Omental fat pad (tissue), 4 donors: ENCODE data around the gene SPRY4. TPM values are rescaled to one million over a fixed set of nuclear protein-coding genes. Genes with fewer than 3 reads are reported as not detected.

Experiments
- ATAC-seq: fragments of 150-250 bp; one replicate; pipeline ENCODE4 v1.9.1; 2016; ENCODE audit warnings: mild to moderate bottlenecking, moderate library complexity; ENCODE audit not compliant: low FRiP score
- DNase-seq: peaks from one replicate; pipeline ENCODE4 v3.0.0-alpha.2; 2019; ENCODE audit warnings: low spot score
- CTCF ChIP-seq, 3 donors: fragments of 450-650 bp; IDR thresholded peaks; one replicate each; pipeline ENCODE4 v1.5.1; 2016 to 2017; ENCODE audit warnings: antibody characterized with exemption in 3 of 3, mild to moderate bottlenecking in 3 of 3, moderate library complexity in 2 of 3
- total RNA-seq, 4 donors: library from RNA; depleted of rRNA; stranded (reverse); fragments of >200 nt; gene quantifications; one replicate each; pipeline ENCODE4 v1.1.0, GENCODE V29; 2016

The SPRY4 gene
- total RNA-seq, 4 donors from 2014 or later: 40.4 to 93.5 (median 47.3) TPM

- no peak for TF ChIP-seq CTCF (IDR thresholded peaks at IDR 0.05)
- ATAC-seq (no peak), DNase-seq (no peak)
Measured at GRCh38 chr5:142292808-142293207, 32.0 kb downstream of the SPRY4 start.

DNA sequence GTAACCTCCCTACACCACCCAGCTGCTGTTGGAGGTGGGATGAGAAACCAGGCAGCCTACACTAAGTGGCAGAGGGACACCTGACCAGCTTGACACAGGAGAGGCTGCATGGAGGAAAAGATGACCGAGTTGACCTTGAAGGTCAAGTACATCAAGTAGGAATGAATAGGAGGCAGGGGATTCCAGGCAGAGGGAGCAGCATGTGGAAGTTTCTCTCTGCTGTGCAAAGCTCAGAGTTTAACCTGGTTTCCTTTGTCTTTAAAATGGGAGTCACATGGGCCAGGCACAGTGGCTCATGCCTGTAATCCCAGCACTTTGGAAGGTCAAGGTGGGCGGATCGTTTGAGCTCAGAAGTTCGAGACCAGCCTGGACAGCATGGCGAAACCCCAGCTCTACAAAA, 32.6 kb downstream of the SPRY4 start:
- no peak for TF ChIP-seq CTCF (IDR thresholded peaks at IDR 0.05)
- DNase-seq: no peak
- no peak for ATAC-seq

GRCh38 chr5:142290577-142291299, 34.1 kb downstream of the SPRY4 start:
- no peak for TF ChIP-seq CTCF (IDR thresholded peaks at IDR 0.05)
- no peak for ATAC-seq

DNA sequence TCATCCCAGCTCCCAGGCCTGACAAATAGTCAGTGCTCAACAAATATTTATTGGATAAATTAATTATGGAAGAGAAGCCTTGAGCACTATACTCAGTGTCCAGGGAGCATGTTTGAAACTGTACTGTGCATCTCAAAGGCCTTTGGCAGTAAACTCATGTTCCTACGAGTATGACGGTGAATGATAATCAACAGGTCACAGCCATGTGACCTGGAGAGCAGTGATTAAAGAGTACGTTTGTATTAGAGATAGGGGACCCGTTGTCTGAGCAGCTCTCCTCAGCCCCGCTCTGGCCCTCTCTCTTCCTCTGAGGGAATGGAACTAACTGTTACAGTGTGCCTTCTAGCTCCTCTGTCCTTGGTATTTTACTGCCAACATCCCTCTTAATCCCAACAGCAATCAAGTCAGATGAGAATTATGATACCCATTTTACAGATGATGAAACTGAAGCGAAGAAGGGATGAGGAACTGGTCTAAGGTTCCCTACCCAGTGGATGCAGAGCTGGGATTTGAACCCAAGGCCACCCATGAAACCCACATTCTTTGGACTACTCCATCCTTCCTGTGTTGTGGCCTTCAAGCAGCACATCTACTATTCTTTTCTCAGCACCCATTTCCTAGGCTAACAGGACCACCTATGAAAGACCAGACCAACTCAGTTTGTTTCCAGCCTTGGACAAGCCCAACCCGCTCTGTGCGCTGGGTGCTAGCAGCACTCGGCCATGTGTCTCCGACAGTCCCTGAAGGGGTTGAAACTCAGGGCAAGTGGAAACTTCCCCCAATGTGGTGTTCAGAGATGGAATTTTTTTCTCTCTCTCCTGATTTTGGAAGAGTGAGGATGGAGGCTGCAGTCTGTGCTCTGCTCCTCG, 34.9 kb downstream of the SPRY4 start:
- TF ChIP-seq CTCF (IDR thresholded peaks at IDR 0.05): no peak
- ATAC-seq: no peak
- DNase-seq: no peak

More at GRCh38 chr5:142290577-142291299, 34.1 kb downstream of the SPRY4 start:
- DNase-seq: no peak

DNA sequence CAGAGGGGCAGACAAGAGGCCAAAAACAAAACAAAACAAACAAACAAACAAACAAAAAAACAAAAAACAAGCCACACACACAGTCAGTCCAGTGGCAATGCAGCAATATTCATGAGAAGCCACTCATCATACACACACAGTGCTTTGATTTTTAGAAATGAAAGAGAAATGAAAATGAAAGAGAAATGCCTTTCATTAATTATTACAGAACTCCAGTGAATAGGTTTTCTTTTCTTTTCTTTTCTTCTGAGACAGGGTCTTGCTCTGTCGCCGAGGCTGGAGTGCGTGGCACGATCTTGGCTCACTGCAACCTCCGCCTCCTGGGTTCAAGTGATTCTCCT, 36.9 kb downstream of the SPRY4 start:
- TF ChIP-seq CTCF (IDR thresholded peaks at IDR 0.05): no peak
- no peak for ATAC-seq
- no peak for DNase-seq

DNA sequence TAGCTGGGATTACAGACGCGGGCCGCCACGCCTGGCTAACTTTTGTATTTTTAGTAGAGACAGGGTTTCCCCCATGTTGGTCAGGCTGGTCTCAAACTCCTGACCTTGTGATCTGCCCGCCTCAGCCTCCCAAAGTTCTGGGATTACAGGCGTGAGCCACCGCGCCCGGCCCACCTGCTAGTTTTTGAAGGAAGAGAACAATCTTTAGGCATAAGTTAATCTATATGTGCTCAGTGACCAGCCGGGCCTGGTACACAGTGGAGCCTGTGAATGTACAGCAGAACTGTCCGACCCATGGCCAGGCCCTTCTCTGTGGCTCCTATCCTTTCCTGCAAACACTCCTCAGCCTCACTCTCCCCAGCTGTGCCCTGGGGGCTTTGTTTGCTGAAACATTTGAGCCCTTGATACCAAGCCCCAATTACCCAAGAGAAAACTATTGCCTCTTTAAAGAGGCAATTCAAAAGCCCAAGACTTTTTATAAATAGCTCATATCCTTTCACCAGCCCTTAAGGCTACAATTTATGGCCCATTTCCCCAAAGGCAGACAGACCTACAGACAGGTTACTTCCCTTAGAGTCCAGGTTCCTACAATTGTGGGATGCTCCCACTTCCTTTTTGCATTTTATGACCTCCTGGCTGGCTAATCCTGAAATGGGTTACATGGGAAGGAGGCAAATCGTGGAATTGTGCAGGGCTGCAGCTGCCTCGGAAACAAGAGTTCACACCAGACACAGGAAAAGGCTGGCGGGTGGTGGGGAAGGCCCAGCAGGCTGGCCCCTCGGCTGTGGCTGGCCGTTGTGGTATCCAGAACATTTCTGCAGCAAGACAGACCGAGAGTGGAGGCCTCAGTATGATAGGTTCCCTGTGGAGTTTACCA, 37.5 kb downstream of the SPRY4 start:
- TF ChIP-seq CTCF (IDR thresholded peaks at IDR 0.05): no peak
- DNase-seq (no peak), ATAC-seq (no peak)
